ENCODE measurements around the gene WNT6.

The WNT6 gene

GRCh38 chr2:218892693-218893348 lies 33.2 kb downstream of the WNT6 start:
- H3K4me3 ChIP-seq (ENCODE audit: low read length), result peak overlapping the region; percentile 44

GRCh38 chr2:218893349-218894150 lies 33.9 kb downstream of the WNT6 start:
- DNase-seq (ENCODE audit: low read depth), result no peak
- H3K4me3 ChIP-seq (ENCODE audit: low read length), result peak overlapping the region; percentile 44
- no peak for TF ChIP-seq CTCF (IDR thresholded peaks at IDR 0.05; ENCODE audit: insufficient read depth, low read depth, low read length, missing control alignments)

More at GRCh38 chr2:218892693-218893348, 33.2 kb downstream of the WNT6 start:
- TF ChIP-seq CTCF (IDR thresholded peaks at IDR 0.05; ENCODE audit: insufficient read depth, low read depth, low read length, missing control alignments), result peak; percentile 46
- peak; percentile 78 for DNase-seq (ENCODE audit: low read depth)

- TF ChIP-seq CTCF (IDR thresholded peaks at IDR 0.05; ENCODE audit: insufficient read depth, low read depth, low read length, missing control alignments), result no peak
- peak overlapping the region; percentile 44 for H3K4me3 ChIP-seq (ENCODE audit: low read length)
Measured at GRCh38 chr2:218894151-218894879, 34.7 kb downstream of the WNT6 start.

GRCh38 chr2:218894880-218895157 lies 35.2 kb downstream of the WNT6 start:
- no peak for DNase-seq (ENCODE audit: low read depth)
- no peak overlapping the region for H3K4me3 ChIP-seq (ENCODE audit: low read length)
- TF ChIP-seq CTCF (IDR thresholded peaks at IDR 0.05; ENCODE audit: insufficient read depth, low read depth, low read length, missing control alignments), result no peak

More at GRCh38 chr2:218894151-218894879, 34.7 kb downstream of the WNT6 start:
- peak; percentile 89 for DNase-seq (ENCODE audit: low read depth)

DNA sequence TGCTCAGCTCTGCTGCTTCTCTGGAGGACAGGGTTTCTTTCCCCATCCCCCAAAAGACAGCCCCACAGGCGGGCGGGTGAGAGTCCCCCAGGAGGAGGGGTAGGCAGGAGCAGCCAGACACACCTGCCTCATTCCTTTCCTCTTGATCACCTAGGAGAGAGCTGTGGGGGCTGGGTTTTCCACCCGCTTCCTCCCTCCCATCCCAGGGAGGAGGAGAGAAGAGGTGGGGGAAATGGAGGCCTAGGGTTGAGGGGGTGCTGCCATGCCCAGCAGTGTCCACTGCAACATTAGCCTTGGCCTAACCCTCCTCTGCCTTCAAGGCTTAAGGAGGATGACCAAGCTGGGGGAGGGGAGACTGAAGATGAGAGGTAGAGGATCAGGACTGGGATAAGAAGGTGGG lies 35.7 kb downstream of the WNT6 start:
- no peak overlapping the region for H3K4me3 ChIP-seq (ENCODE audit: low read length)
- no peak for TF ChIP-seq CTCF (IDR thresholded peaks at IDR 0.05; ENCODE audit: insufficient read depth, low read depth, low read length, missing control alignments)
- DNase-seq (ENCODE audit: low read depth), result peak; percentile 73

DNA sequence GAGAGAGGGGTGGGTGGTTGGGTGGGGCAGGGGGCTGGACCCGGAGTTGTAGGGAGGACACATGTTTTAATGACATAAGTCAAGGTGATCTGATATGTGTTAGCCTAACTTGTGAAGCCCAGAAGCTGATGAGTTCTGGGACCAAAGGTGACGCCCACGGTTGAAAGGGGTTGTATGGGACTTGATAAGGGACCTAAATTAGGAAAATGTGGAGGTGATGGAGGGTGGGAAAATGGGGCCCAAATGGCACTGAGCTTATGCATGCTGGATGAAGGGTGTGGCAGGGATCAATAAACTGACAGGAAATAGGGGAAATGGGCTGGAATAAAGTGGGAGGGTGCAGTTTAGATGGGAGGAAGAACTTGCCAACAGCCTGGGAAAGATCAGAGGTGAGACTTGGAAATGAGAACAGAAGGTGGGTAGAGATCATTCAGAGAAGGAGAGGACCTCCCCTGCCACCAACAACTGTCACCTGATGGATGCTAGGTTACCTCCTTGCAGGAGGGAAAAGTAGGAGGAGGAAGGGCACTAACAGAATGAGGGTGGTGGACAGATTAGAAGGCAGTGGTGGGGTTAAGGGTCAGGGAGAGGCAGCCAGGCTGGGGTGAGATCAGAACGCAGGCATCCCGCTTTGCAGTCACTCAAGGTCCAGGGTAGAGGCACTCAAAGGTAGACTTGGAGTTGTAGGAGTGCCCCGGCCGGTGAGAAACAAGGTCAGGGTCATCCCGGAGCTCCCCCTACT lies 36.3 kb downstream of the WNT6 start:
- no peak overlapping the region for H3K4me3 ChIP-seq (ENCODE audit: low read length)
- no peak for TF ChIP-seq CTCF (IDR thresholded peaks at IDR 0.05; ENCODE audit: insufficient read depth, low read depth, low read length, missing control alignments)
- no peak for DNase-seq (ENCODE audit: low read depth)
